Measurements from ENCODE around the gene PARP8. TPM values are rescaled to one million over a fixed set of nuclear protein-coding genes. Genes with fewer than 3 reads are reported as not detected.

The PARP8 gene
- total RNA-seq, 1 donor from 2014 or later: 48.4 TPM

DNA sequence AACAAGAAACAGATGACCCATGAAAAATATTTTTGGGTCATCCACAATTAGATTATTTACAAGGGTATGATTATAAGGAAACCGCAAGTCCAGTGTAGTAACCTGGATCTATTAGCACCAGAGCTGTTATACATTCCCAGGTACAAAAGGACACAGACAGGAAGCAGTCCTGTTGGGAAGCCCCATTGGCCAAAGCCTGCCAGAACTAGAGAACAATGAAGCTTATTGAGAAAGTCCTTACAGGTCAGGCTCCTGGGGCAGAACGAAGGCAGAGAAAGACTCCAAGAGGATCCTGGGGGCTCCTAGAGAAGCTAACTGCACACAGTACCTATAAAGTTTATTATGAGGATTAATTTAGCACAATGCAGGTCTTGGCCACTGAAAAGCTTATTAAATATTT is 169.9 kb downstream of the PARP8 start:
- TF ChIP-seq POLR2AphosphoS5 (IDR thresholded peaks at IDR 0.05; ENCODE audit: insufficient read depth in 1 of 2, low read depth in 1 of 2) (no peak), POLR2A (IDR thresholded peaks at IDR 0.05) (no peak)
- TF ChIP-seq, protein P1, sequence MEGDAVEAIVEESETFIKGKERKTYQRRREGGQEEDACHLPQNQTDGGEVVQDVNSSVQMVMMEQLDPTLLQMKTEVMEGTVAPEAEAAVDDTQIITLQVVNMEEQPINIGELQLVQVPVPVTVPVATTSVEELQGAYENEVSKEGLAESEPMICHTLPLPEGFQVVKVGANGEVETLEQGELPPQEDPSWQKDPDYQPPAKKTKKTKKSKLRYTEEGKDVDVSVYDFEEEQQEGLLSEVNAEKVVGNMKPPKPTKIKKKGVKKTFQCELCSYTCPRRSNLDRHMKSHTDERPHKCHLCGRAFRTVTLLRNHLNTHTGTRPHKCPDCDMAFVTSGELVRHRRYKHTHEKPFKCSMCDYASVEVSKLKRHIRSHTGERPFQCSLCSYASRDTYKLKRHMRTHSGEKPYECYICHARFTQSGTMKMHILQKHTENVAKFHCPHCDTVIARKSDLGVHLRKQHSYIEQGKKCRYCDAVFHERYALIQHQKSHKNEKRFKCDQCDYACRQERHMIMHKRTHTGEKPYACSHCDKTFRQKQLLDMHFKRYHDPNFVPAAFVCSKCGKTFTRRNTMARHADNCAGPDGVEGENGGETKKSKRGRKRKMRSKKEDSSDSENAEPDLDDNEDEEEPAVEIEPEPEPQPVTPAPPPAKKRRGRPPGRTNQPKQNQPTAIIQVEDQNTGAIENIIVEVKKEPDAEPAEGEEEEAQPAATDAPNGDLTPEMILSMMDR (IDR thresholded peaks at IDR 0.05): no peak
- Histone ChIP-seq H3K36me3 (peaks cover 0 to 8% of the 10 kb centered on the region in 2 donors), H3K4me3 (no peak overlapping the region), H3K4me1 (no peaks in the 10 kb centered on the region), H3K27me3 (no peaks in the 10 kb centered on the region), H3K27ac (no peak overlapping the region), H3K9me3 (no peaks in the 10 kb centered on the region)
- DNase-seq (ENCODE audit: extremely low spot score in 2 of 2): no peak
- intact Hi-C loops (cut with DNase I): no loop called here

DNA sequence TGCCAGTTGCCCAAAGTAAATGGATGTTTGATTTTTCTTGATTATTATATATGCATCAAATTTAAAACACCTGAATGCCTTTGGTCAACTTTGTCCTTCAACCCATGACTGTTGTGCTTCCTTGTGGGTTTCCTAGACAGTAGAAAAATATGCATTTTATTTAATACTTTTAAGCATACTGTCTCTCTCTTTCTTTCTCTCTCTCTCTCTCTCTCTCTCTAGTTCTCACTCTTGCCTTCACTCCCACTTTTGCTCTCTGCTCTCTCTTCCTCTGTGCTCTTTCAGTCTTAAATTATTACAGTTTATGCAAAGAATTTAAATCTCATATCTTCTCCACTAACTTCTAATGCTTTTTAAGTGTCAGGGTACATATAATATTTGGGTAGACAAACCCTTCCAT is 173.0 kb downstream of the PARP8 start:
- intact Hi-C loops (cut with DNase I): no loop called here
- DNase-seq (ENCODE audit: extremely low spot score in 2 of 2): no peak
- H3K9me3 ChIP-seq: no peaks in the 10 kb centered on the region
- H3K27ac ChIP-seq: no peak overlapping the region
- no peaks in the 10 kb centered on the region for H3K4me1 ChIP-seq
- TF ChIP-seq, protein P1 (IDR thresholded peaks at IDR 0.05): no peak
- TF ChIP-seq POLR2AphosphoS5 (IDR thresholded peaks at IDR 0.05; ENCODE audit: insufficient read depth in 1 of 2, low read depth in 1 of 2): no peak
- TF ChIP-seq POLR2A (IDR thresholded peaks at IDR 0.05): no peak
- H3K4me3 ChIP-seq: no peak overlapping the region
- H3K36me3 ChIP-seq: peaks cover 0 to 14% of the 10 kb centered on the region in 2 donors
- H3K27me3 ChIP-seq: no peaks in the 10 kb centered on the region

DNA sequence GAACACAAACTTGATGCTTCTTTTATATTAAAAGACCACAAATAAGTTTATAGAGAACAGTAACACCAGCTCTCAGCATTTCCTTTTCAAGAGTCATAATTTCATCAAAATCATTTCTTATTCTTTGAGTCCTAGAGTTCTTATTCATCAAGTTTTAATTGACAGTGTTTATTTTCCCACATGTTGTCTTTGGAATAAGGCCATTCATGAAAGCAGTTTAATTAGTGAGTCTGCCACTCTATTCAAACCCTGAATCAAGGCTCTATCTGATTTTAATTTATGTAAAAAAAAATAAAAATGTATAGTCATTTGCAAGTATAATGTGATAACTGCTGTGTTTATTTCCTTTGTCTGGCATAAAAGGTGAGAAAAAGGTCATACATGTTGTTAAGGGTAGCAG is 176.7 kb downstream of the PARP8 start:
- Histone ChIP-seq H3K27me3 (no peaks in the 10 kb centered on the region), H3K9me3 (no peaks in the 10 kb centered on the region), H3K4me3 (no peak overlapping the region), H3K27ac (no peak overlapping the region), H3K4me1 (no peaks in the 10 kb centered on the region), H3K36me3 (peaks cover 0 to 9% of the 10 kb centered on the region in 2 donors)
- TF ChIP-seq, protein P1 (IDR thresholded peaks at IDR 0.05): no peak
- TF ChIP-seq POLR2A (IDR thresholded peaks at IDR 0.05) (no peak), POLR2AphosphoS5 (IDR thresholded peaks at IDR 0.05; ENCODE audit: insufficient read depth in 1 of 2, low read depth in 1 of 2) (no peak)
- no peak for DNase-seq (ENCODE audit: extremely low spot score in 2 of 2)
- intact Hi-C loops (cut with DNase I): no loop called here

DNA sequence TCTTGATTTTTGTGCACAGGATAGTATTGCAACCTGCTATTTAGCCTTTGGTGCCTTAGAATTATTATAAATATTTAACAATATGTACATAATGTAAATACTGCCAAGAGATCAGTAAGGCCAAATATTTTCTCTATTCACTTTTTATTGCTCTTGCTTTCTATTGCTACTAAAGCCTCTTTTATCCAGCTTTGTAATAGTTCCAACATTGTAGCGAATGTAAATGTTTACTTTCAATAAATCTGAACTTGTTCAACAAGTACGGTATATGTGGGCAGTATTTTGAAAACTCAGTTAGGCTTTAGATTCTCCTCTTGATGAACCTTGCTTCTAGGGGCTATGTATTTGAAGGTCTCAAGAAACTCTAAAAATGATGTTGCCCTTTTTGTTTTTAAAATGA is 179.8 kb downstream of the PARP8 start:
- H3K27ac ChIP-seq: no peak overlapping the region
- H3K4me1 ChIP-seq: no peaks in the 10 kb centered on the region
- no peak for DNase-seq (ENCODE audit: extremely low spot score in 2 of 2)
- H3K9me3 ChIP-seq: no peaks in the 10 kb centered on the region
- no peak overlapping the region for H3K4me3 ChIP-seq
- H3K27me3 ChIP-seq: no peaks in the 10 kb centered on the region
- H3K36me3 ChIP-seq: peaks cover 0 to 9% of the 10 kb centered on the region in 2 donors
- intact Hi-C loops (cut with DNase I): no loop called here
- TF ChIP-seq, protein P1 (IDR thresholded peaks at IDR 0.05): no peak

DNA sequence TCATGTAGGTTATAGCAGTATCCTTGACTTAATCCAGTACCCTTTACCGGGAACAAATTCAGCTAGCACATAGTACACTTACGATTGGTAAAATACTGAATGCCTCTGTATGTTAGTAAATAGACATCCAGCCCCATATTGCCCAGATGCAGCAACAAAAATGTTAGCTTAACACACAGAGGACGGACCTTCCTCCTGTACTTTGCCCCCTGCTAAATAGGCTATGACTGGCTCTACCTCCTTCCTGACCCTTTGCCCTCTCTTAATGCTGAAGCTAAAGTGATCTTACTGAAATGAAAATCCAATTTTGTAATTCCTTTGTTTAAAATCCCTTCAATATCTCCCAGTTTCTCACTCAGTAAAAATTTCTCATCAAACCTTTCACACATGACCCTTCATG is 183.1 kb downstream of the PARP8 start:
- Histone ChIP-seq H3K4me1 (no peaks in the 10 kb centered on the region), H3K27me3 (no peaks in the 10 kb centered on the region), H3K4me3 (no peak overlapping the region), H3K9me3 (no peaks in the 10 kb centered on the region), H3K27ac (no peak overlapping the region), H3K36me3 (no peaks in the 10 kb centered on the region)
- DNase-seq (ENCODE audit: extremely low spot score in 2 of 2): no peak
- intact Hi-C loops (cut with DNase I): no loop called here
- TF ChIP-seq POLR2AphosphoS5 (IDR thresholded peaks at IDR 0.05; ENCODE audit: insufficient read depth in 1 of 2, low read depth in 1 of 2) (no peak), POLR2A (IDR thresholded peaks at IDR 0.05) (no peak)
- TF ChIP-seq, protein P1 (IDR thresholded peaks at IDR 0.05): no peak
